GM18907 (cell line): ENCODE measurements around the gene CCDC102A.
A peak's percentile ranks its signal among the peaks of the same experiment; 100 is the strongest.

Source experiments
- ATAC-seq: cut with Tn5 transposase; IDR thresholded peaks from one replicate; pipeline ENCODE4 v1.9.1; 2021; ENCODE audit warnings: mild to moderate bottlenecking, moderate library complexity; ENCODE audit not compliant: unreplicated experiment

CCDC102A gene

DNA sequence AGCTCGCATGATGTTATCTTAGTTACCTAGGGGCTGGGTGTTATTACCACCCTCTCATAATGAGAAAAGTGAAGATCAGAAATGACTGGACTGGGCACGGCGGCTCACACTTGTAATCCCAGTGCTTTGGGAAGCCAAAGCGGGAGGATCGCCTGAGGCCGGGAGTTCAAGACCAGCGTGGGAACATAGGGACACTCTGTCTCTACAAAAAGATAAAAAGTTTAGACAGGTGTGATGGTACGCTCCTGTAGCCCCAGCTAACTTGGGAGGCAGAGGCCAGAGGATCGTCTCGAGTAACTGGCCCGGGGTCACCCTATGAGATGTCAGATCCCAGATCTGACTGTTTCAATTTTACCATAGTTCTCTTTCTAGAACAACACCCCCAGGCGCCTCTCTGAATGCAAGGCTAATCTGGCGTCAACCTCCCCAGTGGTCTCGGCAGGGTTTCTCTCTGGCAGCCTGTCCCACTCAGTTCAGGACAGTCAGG, 1.9 kb upstream of the CCDC102A start:
- peak; percentile 14 for ATAC-seq

DNA sequence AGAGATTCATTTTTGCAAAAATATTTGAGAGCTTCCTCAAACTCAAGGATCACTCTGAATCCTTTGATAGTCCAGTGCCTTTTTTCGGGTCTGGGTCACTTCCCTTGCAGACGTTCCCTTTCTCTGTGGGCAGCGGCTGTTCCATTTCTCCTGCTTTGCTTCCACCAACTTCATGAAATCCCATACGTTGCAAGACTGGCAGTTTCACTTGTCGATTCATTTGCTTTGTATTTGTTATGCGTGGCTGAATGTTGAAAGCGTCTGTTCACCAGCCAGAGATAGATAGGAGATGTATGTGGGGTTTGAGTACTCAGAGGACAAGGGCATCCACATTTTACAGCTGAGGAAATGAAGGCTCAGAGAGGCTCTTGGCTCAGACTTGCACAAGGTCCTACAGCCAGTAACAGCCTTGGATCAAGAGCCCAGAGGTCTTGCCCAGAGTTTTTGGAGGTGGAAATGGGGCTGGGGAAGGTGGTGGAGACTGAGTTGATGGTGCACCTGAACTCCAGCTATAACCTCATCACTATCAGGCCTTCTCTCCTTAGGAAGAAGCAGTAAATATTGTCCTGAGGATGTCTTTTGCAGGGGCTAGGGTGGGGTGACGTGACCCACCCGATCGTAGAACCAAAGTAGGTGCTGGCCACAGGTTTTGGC, 1.3 kb upstream of the CCDC102A start:
- ATAC-seq, result no peak

- no peak for ATAC-seq
These were observed 779 bp upstream of the CCDC102A start for GRCh38 chr16:57537194-57537505.

- ATAC-seq, result peak; percentile 57
These were observed 578 bp downstream of the CCDC102A start for GRCh38 chr16:57535680-57536305.

- ATAC-seq, result no peak
These were observed 1.3 kb downstream of the CCDC102A start for GRCh38 chr16:57534881-57535658.

GRCh38 chr16:57534337-57534880, 2.0 kb downstream of the CCDC102A start:
- ATAC-seq, result no peak

- ATAC-seq, result no peak
These were observed 2.7 kb downstream of the CCDC102A start for GRCh38 chr16:57533431-57534336.

GRCh38 chr16:57532266-57532625, 4.1 kb downstream of the CCDC102A start:
- no peak for ATAC-seq

DNA sequence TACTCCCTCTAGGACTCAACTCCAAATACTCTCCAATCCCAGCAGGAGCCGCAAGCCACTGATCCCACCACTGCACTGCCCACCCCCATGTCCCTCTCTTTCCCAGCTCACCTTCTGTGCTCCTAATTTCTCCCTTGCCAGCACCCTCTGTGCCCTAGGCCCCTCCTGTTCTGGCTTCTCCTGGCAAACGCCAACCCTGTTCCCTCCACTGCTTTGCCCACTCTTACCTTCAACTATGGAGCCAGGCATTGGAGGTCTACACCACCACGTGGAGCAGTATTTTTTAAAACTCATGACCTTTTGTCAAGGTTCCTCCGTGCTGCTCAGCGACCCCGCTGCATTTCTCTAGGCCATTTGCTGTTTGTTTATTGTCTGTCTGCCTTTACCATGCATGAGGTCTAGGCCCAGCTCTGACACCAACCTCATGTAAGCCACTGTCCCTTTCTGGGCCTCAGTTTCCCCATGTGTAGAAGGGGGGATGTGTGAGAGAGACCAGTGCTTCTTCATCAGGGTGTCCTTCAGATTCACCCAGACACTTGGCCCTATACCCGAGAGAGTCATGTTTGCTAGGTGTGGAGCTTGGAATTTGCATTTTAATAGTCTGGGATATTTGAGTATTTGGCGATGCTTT, 4.6 kb downstream of the CCDC102A start:
- ATAC-seq, result no peak

GRCh38 chr16:57531253-57531575, 5.2 kb downstream of the CCDC102A start:
- no peak for ATAC-seq

- no peak for ATAC-seq
These were observed 5.7 kb downstream of the CCDC102A start for GRCh38 chr16:57530522-57531252.

GRCh38 chr16:57530104-57530521, 6.3 kb downstream of the CCDC102A start:
- peak; percentile 53 for ATAC-seq

GRCh38 chr16:57529391-57530103, 6.8 kb downstream of the CCDC102A start:
- peak; percentile 3 for ATAC-seq

- ATAC-seq, result no peak
These were observed 7.6 kb downstream of the CCDC102A start for GRCh38 chr16:57528499-57529390.

DNA sequence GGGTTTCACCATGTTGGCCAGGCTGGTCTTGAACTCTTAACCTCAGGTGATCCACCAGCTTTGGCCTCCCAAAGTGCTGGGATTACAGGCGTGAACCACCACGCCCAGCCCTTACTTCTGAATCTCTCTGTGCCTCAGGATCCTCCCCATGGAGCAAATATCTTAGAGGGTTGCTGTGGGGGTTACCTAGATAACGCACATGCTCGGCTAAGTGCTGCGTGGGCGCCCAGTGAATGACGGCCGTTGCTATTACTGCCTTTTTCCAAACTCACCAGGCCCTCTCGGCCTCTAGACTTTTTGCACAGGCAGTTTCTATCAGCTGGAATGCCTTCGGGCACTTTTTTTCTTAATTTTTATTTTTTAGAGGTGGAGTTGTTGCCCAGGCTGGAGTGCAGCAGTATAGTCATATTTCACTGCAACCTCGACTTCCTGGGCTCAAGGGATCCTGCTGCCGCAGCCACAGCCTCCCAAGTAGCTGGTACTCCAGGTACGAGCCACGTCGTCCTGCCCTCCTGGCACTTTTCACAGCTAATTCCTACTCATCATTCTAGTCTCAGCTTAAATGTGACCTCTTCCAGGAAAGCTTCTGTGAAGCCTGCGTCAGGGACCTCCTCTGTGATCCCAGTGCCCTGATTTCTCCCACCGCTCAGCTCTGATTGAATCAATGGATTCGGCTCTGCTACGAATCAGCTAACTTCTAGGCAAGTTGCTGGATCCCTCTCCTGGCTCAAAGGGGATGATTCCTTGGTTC, 8.6 kb downstream of the CCDC102A start:
- no peak for ATAC-seq

- no peak for ATAC-seq
These were observed 9.3 kb downstream of the CCDC102A start for GRCh38 chr16:57527027-57527426.

GRCh38 chr16:57526498-57526897, 9.9 kb downstream of the CCDC102A start:
- no peak for ATAC-seq
